Activated naive CD4-positive, alpha-beta T cell treated with anti-CD3 and anti-CD28 coated beads, Interleukin-2, amount 10 ng/mL, durations not matched to agents 7 days and 5 days (primary cell): Measurements from ENCODE around the gene ZMYND8.

Experiments
- CTCF ChIA-PET: fragments of 350-600 bp; sonication (Branson Sonifier 250); formaldehyde crosslinking; loops from one replicate; lab custom pipeline; 2021; ENCODE audit warnings: antibody characterized with exemption; lab: Charles Lee
- DNase-seq: peaks from one replicate; pipeline ENCODE4 v3.0.0-alpha.2; 2020
- H3K27ac Mint-ChIP-seq: one replicate; pipeline ENCODE4 v1.8.0; 2021; ENCODE audit warnings: mild to moderate bottlenecking, moderate library complexity, mixed read lengths
- H3K27me3 Mint-ChIP-seq: one replicate; pipeline ENCODE4 v1.8.0; 2021; ENCODE audit warnings: mild to moderate bottlenecking, mixed read lengths
- H3K36me3 Mint-ChIP-seq: one replicate; pipeline ENCODE4 v1.8.0; 2021; ENCODE audit warnings: mixed read lengths
- H3K4me1 Mint-ChIP-seq: one replicate; pipeline ENCODE4 v1.8.0; 2021; ENCODE audit warnings: mixed read lengths
- H3K4me3 Mint-ChIP-seq: one replicate; pipeline ENCODE4 v1.8.0; 2021; ENCODE audit warnings: mild to moderate bottlenecking, moderate library complexity, mixed read lengths
- H3K9me3 Mint-ChIP-seq: one replicate; pipeline ENCODE4 v1.8.0; 2021; ENCODE audit warnings: mixed read lengths

The ZMYND8 gene

GRCh38 chr20:47354464-47354713, 2.1 kb downstream of the ZMYND8 start:
- no peak for DNase-seq
- Mint-ChIP-seq H3K4me1 (peaks cover 36% of the 10 kb centered on the region), H3K4me3 (peak overlapping the region; percentile 88), H3K9me3 (no peaks in the 10 kb centered on the region), H3K27me3 (no peaks in the 10 kb centered on the region), H3K27ac (peak overlapping the region; percentile 98), H3K36me3 (peaks cover 22% of the 10 kb centered on the region)
- CTCF ChIA-PET: interaction anchor here (0.6 to 4.9 kb wide), 4 partner anchors 30 to 267 kb away, joined by 3 to 30 read pairs (median 8); no protein-coding TSS in a partner anchor

- Mint-ChIP-seq H3K27me3 (no peaks in the 10 kb centered on the region), H3K9me3 (no peaks in the 10 kb centered on the region), H3K4me3 (peak overlapping the region; percentile 88), H3K27ac (peak overlapping the region; percentile 98), H3K4me1 (peaks cover 31% of the 10 kb centered on the region), H3K36me3 (peaks cover 22% of the 10 kb centered on the region)
- DNase-seq: no peak
- CTCF ChIA-PET: interaction anchor here (0.6 to 4.9 kb wide), 4 partner anchors 30 to 267 kb away, joined by 3 to 30 read pairs (median 8); no protein-coding TSS in a partner anchor
Measured at GRCh38 chr20:47353692-47354463, 2.6 kb downstream of the ZMYND8 start.

GRCh38 chr20:47353239-47353691, 3.2 kb downstream of the ZMYND8 start:
- peaks cover 22% of the 10 kb centered on the region for H3K36me3 Mint-ChIP-seq
- H3K27ac Mint-ChIP-seq: no peak overlapping the region
- CTCF ChIA-PET: interaction anchor here (2.0 to 4.9 kb wide), 2 partner anchors 31 to 80 kb away, joined by 12 to 30 read pairs; no protein-coding TSS in a partner anchor
- DNase-seq: no peak
- H3K9me3 Mint-ChIP-seq: no peaks in the 10 kb centered on the region
- H3K27me3 Mint-ChIP-seq: no peaks in the 10 kb centered on the region
- H3K4me1 Mint-ChIP-seq: peaks cover 25% of the 10 kb centered on the region
- H3K4me3 Mint-ChIP-seq: peak overlapping the region; percentile 88

- no peak for DNase-seq
- Mint-ChIP-seq H3K27ac (peak overlapping the region; percentile 84), H3K27me3 (no peaks in the 10 kb centered on the region), H3K36me3 (peaks cover 22% of the 10 kb centered on the region), H3K9me3 (no peaks in the 10 kb centered on the region), H3K4me1 (peaks cover 24% of the 10 kb centered on the region), H3K4me3 (no peak overlapping the region)
- CTCF ChIA-PET: interaction anchor here (0.6 to 4.9 kb wide), 5 partner anchors 30 to 268 kb away, joined by 4 to 33 read pairs (median 12); no protein-coding TSS in a partner anchor
Measured at GRCh38 chr20:47352332-47353238, 3.9 kb downstream of the ZMYND8 start.

GRCh38 chr20:47351643-47352331, 4.7 kb downstream of the ZMYND8 start:
- H3K27me3 Mint-ChIP-seq: no peaks in the 10 kb centered on the region
- CTCF ChIA-PET: interaction anchor here (0.6 to 4.9 kb wide), 4 partner anchors 31 to 269 kb away, joined by 4 to 33 read pairs (median 18); no protein-coding TSS in a partner anchor
- no peaks in the 10 kb centered on the region for H3K9me3 Mint-ChIP-seq
- peaks cover 22% of the 10 kb centered on the region for H3K36me3 Mint-ChIP-seq
- no peak overlapping the region for H3K4me3 Mint-ChIP-seq
- no peak for DNase-seq
- H3K27ac Mint-ChIP-seq: peak overlapping the region; percentile 84
- peaks cover 24% of the 10 kb centered on the region for H3K4me1 Mint-ChIP-seq

GRCh38 chr20:47350691-47351545, 5.6 kb downstream of the ZMYND8 start:
- Mint-ChIP-seq H3K36me3 (peaks cover 18% of the 10 kb centered on the region), H3K27ac (peak overlapping the region; percentile 84), H3K9me3 (no peaks in the 10 kb centered on the region), H3K4me3 (no peak overlapping the region), H3K4me1 (peaks cover 26% of the 10 kb centered on the region), H3K27me3 (no peaks in the 10 kb centered on the region)
- no peak for DNase-seq
- CTCF ChIA-PET: interaction anchor here (1.8 to 4.9 kb wide), 3 partner anchors 32 to 259 kb away, joined by 5 to 33 read pairs (median 30); no protein-coding TSS in a partner anchor

GRCh38 chr20:47350181-47350550, 6.3 kb downstream of the ZMYND8 start:
- Mint-ChIP-seq H3K4me1 (peaks cover 26% of the 10 kb centered on the region), H3K36me3 (peaks cover 14% of the 10 kb centered on the region), H3K27me3 (no peaks in the 10 kb centered on the region), H3K27ac (no peak overlapping the region), H3K4me3 (no peak overlapping the region), H3K9me3 (no peaks in the 10 kb centered on the region)
- CTCF ChIA-PET: interaction anchor here (0.7 to 4.9 kb wide), 4 partner anchors 33 to 77 kb away, joined by 3 to 33 read pairs (median 18); no protein-coding TSS in a partner anchor
- DNase-seq: no peak

- peaks cover 28% of the 10 kb centered on the region for H3K4me1 Mint-ChIP-seq
- H3K27me3 Mint-ChIP-seq: no peaks in the 10 kb centered on the region
- no peak overlapping the region for H3K27ac Mint-ChIP-seq
- no peak for DNase-seq
- H3K4me3 Mint-ChIP-seq: no peak overlapping the region
- peaks cover 10% of the 10 kb centered on the region for H3K36me3 Mint-ChIP-seq
- no peaks in the 10 kb centered on the region for H3K9me3 Mint-ChIP-seq
- CTCF ChIA-PET: interaction anchor here (0.7 to 3.7 kb wide), 3 partner anchors 33 to 76 kb away, joined by 3 to 33 read pairs (median 5); no protein-coding TSS in a partner anchor
Measured at GRCh38 chr20:47349365-47350180, 6.9 kb downstream of the ZMYND8 start.

GRCh38 chr20:47348539-47349142, 7.9 kb downstream of the ZMYND8 start:
- Mint-ChIP-seq H3K4me1 (peaks cover 31% of the 10 kb centered on the region), H3K4me3 (no peak overlapping the region), H3K9me3 (no peaks in the 10 kb centered on the region), H3K27me3 (no peaks in the 10 kb centered on the region), H3K36me3 (peaks cover 10% of the 10 kb centered on the region), H3K27ac (no peak overlapping the region)
- DNase-seq: no peak
- CTCF ChIA-PET: interaction anchor here (1.3 to 3.7 kb wide), 3 partner anchors 34 to 76 kb away, joined by 4 to 33 read pairs (median 5); no protein-coding TSS in a partner anchor

- Mint-ChIP-seq H3K4me1 (peaks cover 31% of the 10 kb centered on the region), H3K9me3 (no peaks in the 10 kb centered on the region), H3K27ac (no peak overlapping the region), H3K36me3 (peaks cover 13% of the 10 kb centered on the region), H3K4me3 (no peak overlapping the region), H3K27me3 (no peaks in the 10 kb centered on the region)
- DNase-seq: no peak
- CTCF ChIA-PET: interaction anchor here (1.3 to 1.5 kb wide), 2 partner anchors 36 to 75 kb away, joined by 4 to 5 read pairs; no protein-coding TSS in a partner anchor
Measured at GRCh38 chr20:47347661-47348435, 8.7 kb downstream of the ZMYND8 start.

- Mint-ChIP-seq H3K4me1 (peaks cover 31% of the 10 kb centered on the region), H3K27me3 (no peaks in the 10 kb centered on the region), H3K36me3 (peaks cover 16% of the 10 kb centered on the region), H3K4me3 (no peak overlapping the region), H3K9me3 (no peaks in the 10 kb centered on the region), H3K27ac (peak overlapping the region; percentile 52)
- CTCF ChIA-PET: no interaction called here
- DNase-seq: peak; percentile 29
Measured at GRCh38 chr20:47346172-47346571, 10.3 kb downstream of the ZMYND8 start.
